Keratinocyte (primary cell): ENCODE measurements around the gene AKAP13. TPM values are rescaled to one million over a fixed set of nuclear protein-coding genes. Genes with fewer than 3 reads are reported as not detected.

Source experiments
- DNase-seq: peaks from one replicate; pipeline ENCODE4 v3.0.0-alpha.2; 2011; ENCODE audit warnings: low read depth, missing footprints, low spot score
- FAIRE-seq: peaks from 2 replicates; lab custom pipeline; 2011; peaks lifted over from hg19 to GRCh38; lab: Jason Lieb, UNC
- H2AFZ ChIP-seq: 2 replicates; pipeline ENCODE4 v1.6.0; 2012; ENCODE audit warnings: low read length, control low read depth, inconsistent platforms; ENCODE audit not compliant: control insufficient read depth
- H3K27ac ChIP-seq: 2 replicates; pipeline ENCODE4 v1.5.1; 2011; ENCODE audit warnings: low read length; ENCODE audit not compliant: control insufficient read depth, insufficient read depth
- H3K27me3 ChIP-seq: 3 replicates; pipeline ENCODE4 v1.6.0; 2011; ENCODE audit warnings: low read length; ENCODE audit not compliant: control insufficient read depth, insufficient read depth; ENCODE audit errors: extremely low read depth
- H3K36me3 ChIP-seq, 2 experiments: 2 replicates in 1 of 2; 3 replicates in 1 of 2; pipeline ENCODE4 v1.5.1; 2011; ENCODE audit warnings: low read length in 2 of 2, mild to moderate bottlenecking in 1 of 2; ENCODE audit not compliant: control insufficient read depth in 2 of 2, insufficient read depth in 2 of 2; ENCODE audit errors: extremely low read depth in 1 of 2
- H3K4me1 ChIP-seq: 3 replicates; pipeline ENCODE4 v1.5.1; 2011; ENCODE audit warnings: low read length; ENCODE audit not compliant: control insufficient read depth, insufficient read depth; ENCODE audit errors: extremely low read depth
- H3K4me2 ChIP-seq: 3 replicates; pipeline ENCODE4 v1.6.0; 2011; ENCODE audit warnings: low read depth, low read length; ENCODE audit not compliant: control insufficient read depth, insufficient read depth; ENCODE audit errors: extremely low read depth
- H3K4me3 ChIP-seq, 3 experiments: fragments of 200-600 bp in 1 of 3; sonication (generic) in 1 of 3; 2 replicates in 2 of 3; 3 replicates in 1 of 3; pipeline ENCODE4 v1.5.1; 2011 to 2016; ENCODE audit warnings: low read length in 3 of 3, mild to moderate bottlenecking in 3 of 3, control low read depth in 2 of 3, inconsistent platforms in 1 of 3, low read depth in 1 of 3, mixed read lengths in 1 of 3, mixed run types in 1 of 3, moderate library complexity in 1 of 3; ENCODE audit not compliant: control insufficient read depth in 2 of 3, insufficient read depth in 2 of 3; ENCODE audit errors: extremely low read depth in 1 of 3
- H3K79me2 ChIP-seq: 2 replicates; pipeline ENCODE4 v1.6.0; 2012; ENCODE audit warnings: low read length; ENCODE audit not compliant: control insufficient read depth, insufficient read depth
- H3K9ac ChIP-seq: 3 replicates; pipeline ENCODE4 v1.6.0; 2011; ENCODE audit warnings: low read length; ENCODE audit not compliant: control insufficient read depth, insufficient read depth; ENCODE audit errors: extremely low read depth
- H3K9me1 ChIP-seq: 3 replicates; pipeline ENCODE4 v1.6.0; 2011; ENCODE audit warnings: low read length; ENCODE audit not compliant: control insufficient read depth, insufficient read depth; ENCODE audit errors: extremely low read depth
- H3K9me3 ChIP-seq: 2 replicates; pipeline ENCODE4 v1.5.1; 2012; ENCODE audit warnings: low read depth, low read length; ENCODE audit not compliant: control insufficient read depth
- H4K20me1 ChIP-seq: 3 replicates; pipeline ENCODE4 v1.6.0; 2011; ENCODE audit warnings: low read length; ENCODE audit not compliant: control insufficient read depth, insufficient read depth; ENCODE audit errors: extremely low read depth
- CTCF ChIP-seq, 3 experiments: IDR thresholded peaks in 1 of 3; conservative IDR thresholded peaks in 1 of 3; optimal IDR thresholded peaks in 1 of 3; 2 replicates in 2 of 3; 3 replicates in 1 of 3; pipeline versions ENCODE3 to v1.5.1; 2011; ENCODE audit warnings: low read length in 3 of 3, mild to moderate bottlenecking in 3 of 3, moderate library complexity in 2 of 3, control low read depth in 1 of 3, inconsistent platforms in 1 of 3; ENCODE audit not compliant: insufficient read depth in 2 of 3; ENCODE audit errors: extremely low read depth in 1 of 3
- EZH2 ChIP-seq: IDR thresholded peaks from one replicate; pipeline ENCODE4 v1.6.1; 2012; ENCODE audit warnings: inconsistent platforms, mild to moderate bottlenecking, low read length, moderate library complexity
- dilution Hi-C: fragments of 300-500 bp; cut with MboI; formaldehyde crosslinking; loops from one replicate; pipeline ENCODE4 v1.7.0; 2020; ENCODE audit warnings: low sequenced_read_pairs; ENCODE audit not compliant: extremely low pct_ligation_motif_present
- polyA plus RNA-seq, 5 experiments: library from polyadenylated mRNA; depleted of rRNA in 3 of 5; stranded (reverse) in 3 of 5; stranded (forward) in 1 of 5; unstranded in 1 of 5; fragments of >200 nt; gene quantifications; 1 replicate in 1 of 5; 2 replicates in 3 of 5; 3 replicates in 1 of 5; pipeline versions ENCODE4 v1.2.1 to v1.2.3, GENCODE V29; 2011 to 2012; ENCODE audit warnings: missing spikeins in 2 of 5, low read depth in 1 of 5, low replicate concordance in 1 of 5

Gene AKAP13
- polyA plus RNA-seq, 1 donor (not counting 4 experiments of a cell fraction or from before 2014, with no cell fraction given): 16.7 TPM

DNA sequence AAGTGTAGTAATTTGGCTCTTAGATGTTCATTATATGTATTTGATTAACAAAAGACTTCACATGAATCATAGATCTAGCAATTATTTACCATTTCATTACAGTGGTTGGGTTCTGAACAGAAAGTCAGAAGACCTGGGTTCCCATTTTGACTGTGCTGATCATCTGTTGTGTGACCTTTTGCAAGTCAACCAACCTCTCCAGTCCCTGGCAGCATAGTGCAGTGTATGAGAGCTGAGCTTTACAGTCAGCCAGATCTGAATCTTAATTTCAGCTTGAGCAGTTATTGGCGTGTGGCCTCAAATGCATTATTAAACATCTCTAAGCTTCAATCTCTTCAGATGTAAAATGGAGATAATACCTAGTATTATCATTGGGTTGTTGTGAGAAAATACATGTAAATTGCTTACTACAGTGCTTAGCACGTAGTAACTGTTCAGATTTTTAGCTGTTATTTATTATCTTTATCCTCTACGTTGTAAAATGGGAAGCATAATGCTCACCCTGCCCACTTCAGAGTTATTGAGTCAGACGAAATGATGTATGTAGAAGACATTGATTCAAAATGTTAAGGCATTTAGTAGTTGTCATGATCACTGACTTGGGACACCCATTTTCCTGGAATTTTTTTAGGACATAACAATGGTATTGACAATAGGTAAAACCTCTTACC lies 310.3 kb downstream of the AKAP13 start:
- no peaks in the 10 kb centered on the region for H3K27me3 ChIP-seq
- no peak for DNase-seq
- TF ChIP-seq CTCF (optimal IDR thresholded peaks at IDR 0.05 in 1 of 3, IDR thresholded peaks at IDR 0.05 in 1 of 3, conservative IDR thresholded peaks at IDR 0.05 in 1 of 3; ENCODE audit: extremely low read depth in 1 of 3, insufficient read depth in 2 of 3, low read length in 3 of 3): no peak
- no peak for TF ChIP-seq EZH2
- H3K9me3 ChIP-seq: no peaks in the 10 kb centered on the region
- FAIRE-seq: no peak
- no peak overlapping the region for H3K27ac ChIP-seq
- H3K9ac ChIP-seq: no peak overlapping the region
- H2AFZ ChIP-seq: no peak overlapping the region
- no peak overlapping the region for H3K4me3 ChIP-seq
- dilution Hi-C loops: no loop called here
- no peaks in the 10 kb centered on the region for H3K79me2 ChIP-seq
- no peak overlapping the region for H3K4me2 ChIP-seq
- H3K36me3 ChIP-seq: peaks cover 11 to 12% of the 10 kb centered on the region in 2 experiments
- no peaks in the 10 kb centered on the region for H4K20me1 ChIP-seq
- no peaks in the 10 kb centered on the region for H3K4me1 ChIP-seq
- no peaks in the 10 kb centered on the region for H3K9me1 ChIP-seq

DNA sequence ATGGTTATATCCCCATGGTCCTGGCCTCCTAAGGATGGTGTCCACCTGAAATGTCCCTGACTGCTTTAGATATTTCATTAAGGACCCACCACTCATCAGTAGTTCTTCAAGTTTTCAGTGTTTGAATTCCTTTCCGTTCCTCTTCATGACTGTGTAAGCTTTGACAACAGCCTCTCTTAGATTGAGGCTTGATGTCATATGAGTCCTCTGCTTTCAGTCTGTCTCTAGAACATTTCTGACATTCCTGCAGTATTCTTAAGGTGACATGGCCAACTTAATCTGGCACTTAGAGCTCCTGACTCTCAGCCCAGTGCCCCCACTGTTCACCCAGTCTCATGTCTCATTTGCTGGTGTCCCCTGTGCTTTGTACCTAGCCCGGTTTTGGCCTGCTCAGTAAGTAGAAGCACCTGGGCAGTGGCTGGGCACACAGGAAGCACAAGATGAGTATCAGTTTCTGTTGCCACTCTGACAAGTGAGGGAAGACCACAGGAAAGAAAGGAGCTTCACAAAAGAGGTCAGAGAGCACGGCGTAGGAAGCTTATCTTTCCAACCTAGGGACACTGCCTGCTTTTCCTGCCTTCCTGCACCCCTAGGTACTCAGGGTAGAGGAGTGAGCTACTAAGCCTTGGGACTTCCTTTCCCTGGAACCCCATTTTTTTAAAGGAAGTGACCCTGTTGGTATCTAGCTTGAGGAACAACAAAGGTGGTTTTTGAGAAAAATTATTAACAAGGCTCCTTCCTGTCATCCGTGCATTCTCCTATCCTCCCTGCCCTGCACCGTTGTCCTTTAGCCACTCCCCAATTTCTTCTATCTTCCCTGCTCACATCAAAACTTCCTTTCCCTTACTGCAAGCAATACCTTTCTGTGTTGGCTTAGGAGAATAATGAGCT lies 311.2 kb downstream of the AKAP13 start:
- Histone ChIP-seq H3K4me2 (no peak overlapping the region), H3K4me1 (no peaks in the 10 kb centered on the region), H4K20me1 (no peaks in the 10 kb centered on the region), H3K9me1 (no peaks in the 10 kb centered on the region), H2AFZ (no peak overlapping the region), H3K79me2 (no peaks in the 10 kb centered on the region), H3K9ac (no peak overlapping the region), H3K4me3 (no peak overlapping the region), H3K27ac (no peak overlapping the region), H3K36me3 (peaks cover 9 to 12% of the 10 kb centered on the region in 2 experiments), H3K9me3 (no peaks in the 10 kb centered on the region), H3K27me3 (no peaks in the 10 kb centered on the region)
- dilution Hi-C loops: no loop called here
- no peak for DNase-seq
- FAIRE-seq: no peak
- TF ChIP-seq EZH2 (no peak), CTCF (optimal IDR thresholded peaks at IDR 0.05 in 1 of 3, IDR thresholded peaks at IDR 0.05 in 1 of 3, conservative IDR thresholded peaks at IDR 0.05 in 1 of 3; ENCODE audit: extremely low read depth in 1 of 3, insufficient read depth in 2 of 3, low read length in 3 of 3) (no peak)
